GM12801 (cell line): ENCODE measurements around the gene ABHD11.

ENCODE experiments used
- TF ChIP-seq, protein P1 (sequence below): IDR thresholded peaks from one replicate; pipeline ENCODE4 v1.5.1; 2011; ENCODE audit warnings: control low read depth; ENCODE audit not compliant: insufficient read length; ENCODE audit errors: extremely low read depth

The ABHD11 gene

GRCh38 chr7:73738612-73739386 lies at the start of gene ABHD11:
Gene ABHD11 (minus strand): TSS chr7:73738802. CDS start chr7:73738770, 32 bp downstream.
- TF ChIP-seq, protein P1, sequence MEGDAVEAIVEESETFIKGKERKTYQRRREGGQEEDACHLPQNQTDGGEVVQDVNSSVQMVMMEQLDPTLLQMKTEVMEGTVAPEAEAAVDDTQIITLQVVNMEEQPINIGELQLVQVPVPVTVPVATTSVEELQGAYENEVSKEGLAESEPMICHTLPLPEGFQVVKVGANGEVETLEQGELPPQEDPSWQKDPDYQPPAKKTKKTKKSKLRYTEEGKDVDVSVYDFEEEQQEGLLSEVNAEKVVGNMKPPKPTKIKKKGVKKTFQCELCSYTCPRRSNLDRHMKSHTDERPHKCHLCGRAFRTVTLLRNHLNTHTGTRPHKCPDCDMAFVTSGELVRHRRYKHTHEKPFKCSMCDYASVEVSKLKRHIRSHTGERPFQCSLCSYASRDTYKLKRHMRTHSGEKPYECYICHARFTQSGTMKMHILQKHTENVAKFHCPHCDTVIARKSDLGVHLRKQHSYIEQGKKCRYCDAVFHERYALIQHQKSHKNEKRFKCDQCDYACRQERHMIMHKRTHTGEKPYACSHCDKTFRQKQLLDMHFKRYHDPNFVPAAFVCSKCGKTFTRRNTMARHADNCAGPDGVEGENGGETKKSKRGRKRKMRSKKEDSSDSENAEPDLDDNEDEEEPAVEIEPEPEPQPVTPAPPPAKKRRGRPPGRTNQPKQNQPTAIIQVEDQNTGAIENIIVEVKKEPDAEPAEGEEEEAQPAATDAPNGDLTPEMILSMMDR, result no peak

DNA sequence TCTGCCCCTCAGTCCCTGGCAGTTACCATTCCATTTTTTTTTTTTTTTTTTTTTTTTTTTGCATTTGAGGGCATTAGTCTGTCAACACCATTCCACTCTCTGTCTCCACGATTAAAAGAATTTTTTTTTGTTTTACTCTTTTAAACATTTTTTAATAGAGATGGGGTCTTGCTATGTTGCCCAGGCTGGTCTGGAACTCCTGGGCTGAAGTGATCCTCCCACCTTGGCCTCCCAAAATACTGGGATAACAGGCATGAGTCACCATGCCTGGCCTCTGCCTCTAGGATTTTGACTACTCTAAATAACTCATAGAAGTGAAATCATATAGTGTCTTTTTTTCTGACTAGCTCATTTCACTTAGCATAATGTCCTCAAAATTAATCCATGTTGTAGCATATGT lies 48.0 kb upstream of the ABHD11 start:
- TF ChIP-seq, protein P1, result no peak

DNA sequence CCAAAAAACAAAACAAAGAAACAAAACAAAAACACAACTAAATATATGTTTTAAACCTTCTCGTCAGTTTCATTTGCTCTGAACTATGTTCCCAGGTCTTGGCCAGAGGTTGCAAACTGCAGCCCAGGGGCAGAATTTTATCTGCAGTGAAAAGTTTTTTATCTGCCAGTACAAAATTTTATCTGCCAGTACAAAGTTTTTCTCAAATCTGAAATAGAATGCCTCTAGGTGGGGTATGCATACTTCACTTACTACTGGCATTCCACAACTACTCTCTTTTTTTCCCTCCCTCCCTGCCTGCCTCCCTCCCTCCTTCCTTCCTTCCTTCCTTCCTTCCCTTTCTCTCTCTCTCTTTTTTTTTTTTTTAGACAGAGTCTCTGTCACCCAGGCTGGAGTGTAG lies 40.9 kb upstream of the ABHD11 start:
- TF ChIP-seq, protein P1, result no peak

GRCh38 chr7:73778801-73779389 lies 40.3 kb upstream of the ABHD11 start:
- TF ChIP-seq, protein P1, result no peak

DNA sequence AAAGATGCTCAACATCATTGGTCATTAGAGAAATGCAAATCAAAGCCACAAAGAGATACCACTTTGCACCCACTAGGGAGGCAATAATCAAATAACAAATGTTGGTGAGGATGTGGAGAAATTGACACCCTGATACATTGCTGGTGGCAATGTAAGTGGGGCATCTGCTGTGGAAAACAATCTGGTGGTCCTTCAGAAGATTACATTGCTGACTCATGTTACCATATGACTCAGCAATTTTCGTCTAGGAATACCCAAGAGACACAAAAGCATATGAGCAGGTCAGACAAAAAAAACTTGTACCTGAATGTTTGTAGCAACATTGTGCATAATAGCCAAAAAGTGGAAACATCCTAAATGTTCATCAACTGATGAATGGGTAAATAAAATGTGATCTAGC lies 36.3 kb upstream of the ABHD11 start:
- TF ChIP-seq, protein P1, result no peak

- TF ChIP-seq, protein P1, result no peak
These were observed 35.3 kb upstream of the ABHD11 start for GRCh38 chr7:73773700-73774517.

DNA sequence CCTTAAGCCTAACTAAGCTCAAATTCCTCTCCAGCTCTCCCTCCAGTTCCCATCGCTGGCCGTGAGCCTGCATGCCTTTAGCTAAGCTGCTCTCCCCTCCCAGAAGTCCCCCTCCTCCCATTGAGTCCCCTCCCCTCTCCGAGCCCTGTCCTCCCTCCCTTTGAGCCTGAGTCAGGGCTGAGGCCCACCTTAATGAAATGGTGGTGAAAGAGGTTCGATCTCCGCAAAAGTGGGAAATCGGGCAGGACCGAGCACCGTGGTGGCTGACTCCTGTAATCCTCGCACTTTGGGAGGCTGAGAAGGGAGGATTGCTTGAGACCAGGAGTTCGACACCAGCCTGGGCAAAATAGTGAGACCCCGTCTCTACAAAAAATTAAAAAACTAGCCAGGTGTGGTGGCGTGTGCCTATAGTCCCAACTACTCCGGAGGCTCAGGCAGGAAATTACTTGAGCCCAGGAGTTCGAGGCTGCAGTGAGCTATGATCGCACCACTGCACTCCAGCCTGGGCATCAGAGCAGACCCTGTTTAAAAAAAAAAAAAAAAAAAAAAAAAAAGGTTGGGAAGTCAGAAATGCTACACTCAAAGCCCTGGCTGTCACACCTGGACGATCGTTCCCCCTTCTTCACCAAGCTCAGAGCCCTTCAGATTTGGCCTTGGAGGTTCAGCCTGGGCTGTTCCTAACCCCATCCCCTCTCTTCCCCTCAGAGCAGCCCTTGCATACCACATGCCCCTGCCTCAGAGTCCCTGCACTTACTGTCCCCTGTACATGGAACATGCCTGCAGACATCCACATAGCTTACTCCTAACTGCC lies 32.5 kb upstream of the ABHD11 start:
- TF ChIP-seq, protein P1, result no peak
